Stimulated activated CD8-positive, alpha-beta memory T cell treated with anti-CD3 and anti-CD28 coated beads, Interleukin-15, amount 100 ng/mL, for 24 hours (primary cell): ENCODE measurements around the gene PATZ1.

Source experiments
- DNase-seq: peaks from one replicate; pipeline ENCODE4 v3.0.0-alpha.2; 2020; ENCODE audit warnings: low read depth

The PATZ1 gene

DNA sequence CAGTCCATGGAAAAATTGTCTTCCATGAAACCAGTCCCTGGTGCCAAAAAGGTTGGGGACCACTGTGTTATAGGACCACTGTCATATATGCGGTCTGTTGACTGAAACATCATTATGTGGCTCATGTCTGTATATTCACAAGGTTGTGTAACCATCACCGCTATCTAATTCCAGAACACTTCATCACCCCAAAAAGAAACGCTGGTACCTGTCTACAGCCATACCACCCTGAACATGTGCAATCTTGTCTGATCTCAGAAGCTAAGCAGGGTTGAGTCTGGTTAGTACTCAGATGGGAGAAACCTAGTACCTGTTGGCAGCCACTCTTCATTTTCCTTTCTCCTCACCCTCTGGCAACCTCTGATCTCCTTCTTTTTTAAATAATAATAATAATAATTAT lies 41.0 kb downstream of the PATZ1 start:
- DNase-seq, result no peak

DNA sequence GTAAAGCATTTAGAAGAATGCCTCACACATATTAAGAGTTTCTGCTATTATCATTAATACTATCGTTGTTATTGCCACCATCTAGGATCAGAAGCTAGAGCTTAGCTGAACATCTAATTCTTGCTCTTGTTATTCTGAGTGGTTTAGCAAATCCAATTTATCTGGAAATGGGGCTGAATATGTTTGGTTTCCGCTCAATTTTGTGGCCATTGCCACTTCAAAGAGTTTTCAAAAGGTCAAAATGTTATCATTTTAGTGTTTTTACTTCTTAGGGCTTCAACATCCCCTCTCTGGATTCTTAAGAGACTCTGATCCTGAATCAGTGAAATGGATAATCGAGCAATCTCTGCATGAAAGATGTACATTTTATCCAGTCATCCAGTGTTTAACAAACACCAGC lies 43.6 kb downstream of the PATZ1 start:
- no peak for DNase-seq

DNA sequence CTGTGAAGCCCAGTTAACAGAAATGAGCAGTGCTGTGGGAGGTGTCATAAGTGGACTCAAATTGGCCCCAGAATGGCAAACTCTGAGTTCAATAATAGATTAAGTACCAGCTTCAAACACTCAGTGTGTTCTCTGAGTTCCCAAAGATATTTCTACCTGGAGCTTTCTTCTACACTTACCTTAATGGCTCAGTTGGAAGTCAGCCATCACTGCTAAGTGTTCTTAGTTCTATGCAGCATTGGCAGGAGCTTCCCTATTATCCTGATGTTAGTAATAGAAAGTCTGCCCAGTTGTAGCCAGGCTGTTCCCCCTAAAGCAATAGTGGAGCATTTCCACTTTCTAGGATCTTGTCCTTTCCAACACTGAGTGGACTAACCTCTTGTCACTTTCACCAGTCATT lies 44.1 kb downstream of the PATZ1 start:
- no peak for DNase-seq

DNA sequence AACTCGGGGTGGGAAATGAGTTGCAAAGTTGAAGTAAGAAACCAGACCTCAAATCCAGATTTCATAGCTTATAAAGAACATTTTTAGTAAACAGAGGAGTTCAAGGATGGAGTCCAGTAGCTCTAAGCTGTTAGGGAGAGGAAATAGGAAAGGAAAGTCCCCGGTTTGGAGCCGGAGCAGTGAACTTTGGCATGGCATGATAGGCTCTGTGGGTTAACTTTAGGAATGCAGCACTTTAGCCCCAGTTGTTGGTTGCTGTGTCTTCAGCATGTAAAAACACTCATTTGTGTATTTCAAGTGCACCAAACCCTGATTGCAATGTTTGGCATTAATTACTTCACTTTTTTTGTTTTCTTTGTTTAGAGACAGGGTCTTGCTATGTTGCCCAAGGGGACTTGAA lies 45.2 kb downstream of the PATZ1 start:
- no peak for DNase-seq

DNA sequence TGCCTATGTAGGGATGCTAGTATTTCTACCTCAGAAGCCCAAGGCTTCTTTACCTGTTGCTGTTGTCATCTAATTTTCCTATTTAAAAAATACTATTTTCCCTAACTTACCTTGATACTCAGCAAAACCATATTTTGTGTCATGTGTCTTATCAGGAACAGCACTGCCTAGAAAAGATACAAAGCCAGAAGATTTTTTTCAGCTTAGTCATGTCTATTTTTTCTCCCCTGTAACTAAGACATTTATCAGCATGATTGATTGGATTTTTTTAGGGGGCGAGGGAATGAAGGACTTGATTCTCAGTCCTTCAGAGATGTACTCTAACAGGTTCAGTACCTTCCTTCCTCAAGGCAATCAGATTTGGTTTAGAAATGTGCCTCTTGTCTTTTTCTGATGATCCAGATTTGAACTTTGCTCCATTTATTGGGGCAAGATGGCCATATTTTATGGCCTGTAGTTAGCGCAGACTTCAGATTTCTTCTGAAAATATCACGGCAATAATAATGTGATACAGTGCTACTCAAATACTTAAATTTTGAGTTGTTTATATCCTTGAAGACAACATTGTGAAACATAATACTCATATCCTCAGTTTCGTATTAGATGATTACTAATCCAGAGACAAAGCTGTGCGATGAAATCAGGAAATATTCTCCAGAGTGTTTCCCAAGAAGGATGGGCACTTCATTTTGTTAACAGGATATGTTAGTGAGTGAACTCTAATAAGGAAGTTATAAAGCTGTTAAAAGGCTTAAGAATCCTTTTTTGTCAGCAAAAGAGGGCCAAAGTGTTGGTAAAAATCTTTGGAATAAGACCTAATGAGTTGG lies 50.1 kb downstream of the PATZ1 start:
- no peak for DNase-seq

DNA sequence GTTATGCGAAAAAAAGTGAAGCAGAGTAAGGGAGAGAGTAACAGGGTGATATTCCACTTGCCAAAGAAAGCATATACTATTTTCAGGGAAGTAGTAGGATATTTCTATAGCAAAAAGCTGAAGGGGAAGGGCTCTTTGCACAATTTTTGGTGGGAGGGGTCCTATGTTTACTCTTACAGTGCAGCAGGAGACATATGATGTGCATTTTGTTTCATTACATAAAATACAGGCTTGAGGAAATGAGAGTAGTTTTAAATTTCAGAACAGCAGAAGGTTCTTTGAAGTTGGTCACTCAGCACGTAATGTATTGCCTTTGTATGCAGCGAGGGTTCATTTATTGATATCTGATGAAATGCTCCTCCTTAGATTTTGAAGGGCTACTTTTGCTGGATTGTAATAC lies 50.8 kb downstream of the PATZ1 start:
- DNase-seq, result no peak

DNA sequence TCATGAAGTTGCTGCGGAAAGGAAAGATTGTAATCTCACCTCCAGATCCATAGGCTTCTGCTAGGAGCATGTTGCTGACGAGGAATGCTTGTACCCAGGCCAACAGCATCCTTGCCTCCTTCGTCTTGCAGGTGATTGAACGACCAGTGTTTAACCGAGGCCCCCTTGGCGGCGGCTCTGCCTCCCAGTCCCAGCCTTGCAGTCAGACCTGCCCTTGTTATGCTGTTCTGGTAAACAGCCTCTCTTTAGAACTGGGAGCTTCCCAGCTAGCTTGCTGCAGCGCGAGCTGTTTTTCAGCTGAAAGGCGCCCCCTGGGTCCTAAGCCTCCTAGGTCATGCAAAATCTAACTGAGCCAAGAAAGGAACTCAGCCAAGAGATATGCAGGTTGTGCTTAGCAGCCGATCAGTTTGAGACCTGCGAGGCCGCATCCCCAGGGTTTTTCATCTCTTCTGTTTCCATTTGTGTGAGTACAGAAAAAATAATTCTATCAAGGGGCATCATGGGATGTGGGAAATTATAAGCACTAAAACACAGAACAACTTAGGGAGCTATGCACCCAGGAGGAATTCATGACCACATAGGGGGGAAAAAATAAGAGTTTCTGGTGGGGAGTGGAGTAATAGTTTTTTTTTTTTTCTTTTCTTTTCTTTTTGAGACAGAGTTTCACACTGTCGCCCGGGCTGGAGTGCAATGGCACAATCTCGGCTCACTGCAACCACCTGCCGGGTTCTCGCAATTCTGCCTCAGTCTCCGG lies 53.7 kb downstream of the PATZ1 start, which contains the start of gene PIK3IP1:
Gene PIK3IP1, minus strand, starts transcription at position 253 of the 754 bp plus-strand sequence. Its CDS starts 144 bp downstream, at position 109.
- peak; percentile 46 for DNase-seq

DNA sequence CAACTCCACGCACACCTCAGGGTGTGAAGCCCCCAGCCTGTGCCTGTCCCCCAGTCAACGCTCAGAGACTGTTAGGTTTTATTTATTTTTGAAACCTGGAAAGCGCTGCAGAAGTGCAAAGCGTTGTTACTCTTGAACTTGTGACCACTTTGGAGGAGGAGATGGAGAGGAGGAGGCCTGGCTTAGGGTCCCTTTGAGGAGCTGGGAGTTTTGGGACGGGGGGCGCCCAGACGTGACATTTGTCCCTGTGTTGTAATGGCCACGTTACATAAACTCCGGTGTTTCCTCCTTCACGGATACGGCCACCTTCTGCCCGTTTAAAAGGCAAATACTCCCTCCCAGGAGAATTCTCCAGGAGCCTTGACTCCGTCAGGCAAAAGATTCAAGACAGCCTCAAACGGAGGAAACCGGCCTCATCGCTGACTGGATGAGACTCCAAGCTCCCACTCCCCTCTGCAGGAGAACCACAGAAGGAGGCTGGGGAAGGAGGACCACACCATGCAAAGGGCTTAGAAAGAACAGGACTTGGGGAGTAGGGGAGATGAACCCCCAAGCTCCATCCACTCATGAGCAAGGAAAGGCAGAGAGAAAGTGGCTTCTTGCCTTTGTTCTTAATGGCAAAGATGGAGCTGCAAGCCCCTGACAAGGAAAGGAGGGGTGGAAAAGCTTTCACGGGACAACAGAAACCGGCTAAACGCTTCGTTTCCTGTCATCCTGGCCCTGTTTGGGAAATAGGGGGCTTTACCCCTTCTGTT lies 54.5 kb downstream of the PATZ1 start:
- no peak for DNase-seq

DNA sequence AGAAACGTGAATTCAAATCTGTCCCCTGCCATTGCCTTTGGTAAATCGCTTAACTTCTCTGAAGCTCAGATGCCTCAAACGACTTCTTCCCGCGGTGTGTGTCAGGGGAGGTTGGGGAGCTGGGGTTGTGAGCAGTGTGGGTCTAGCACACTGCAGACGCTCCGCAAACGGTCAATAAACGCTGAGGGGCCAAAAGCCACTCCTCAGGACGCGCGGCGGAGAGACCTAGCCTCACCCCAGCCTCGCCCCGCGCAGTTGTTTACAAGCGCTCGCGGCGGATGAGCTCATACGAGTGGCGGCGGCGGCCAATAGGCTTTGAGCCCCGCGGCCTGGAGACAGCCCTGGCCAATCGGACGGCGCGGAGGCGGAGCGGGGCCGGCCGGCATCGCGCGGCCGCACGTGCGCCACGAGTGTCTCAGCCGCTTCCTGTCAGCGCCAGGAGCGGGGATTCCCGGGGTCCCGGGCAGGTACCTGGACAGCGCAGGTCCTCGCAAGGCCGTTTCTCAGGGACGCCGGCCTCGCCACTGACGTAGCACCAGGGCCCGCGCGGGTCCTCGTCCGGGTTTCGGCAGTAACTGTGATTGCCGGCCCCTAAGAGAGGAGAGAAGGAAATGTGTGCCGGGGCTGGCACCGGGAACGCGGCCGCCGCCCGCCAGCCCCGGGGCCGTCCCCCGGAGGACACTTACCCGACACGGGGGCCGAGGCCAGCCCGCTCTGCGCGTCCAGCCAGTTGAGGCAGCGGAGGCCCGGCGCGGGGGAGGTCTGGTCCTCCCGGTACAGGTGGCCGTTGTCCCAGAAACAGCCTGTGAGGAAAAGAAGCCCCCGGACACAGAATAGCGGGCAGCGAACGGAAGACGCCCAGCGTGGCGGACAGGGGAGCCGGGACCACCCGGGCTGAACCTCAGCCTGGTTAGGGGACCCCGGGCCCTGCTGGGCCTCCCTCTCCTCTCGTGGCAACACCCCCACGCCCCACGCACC lies 55.4 kb downstream of the PATZ1 start:
- DNase-seq, result peak; percentile 84

DNA sequence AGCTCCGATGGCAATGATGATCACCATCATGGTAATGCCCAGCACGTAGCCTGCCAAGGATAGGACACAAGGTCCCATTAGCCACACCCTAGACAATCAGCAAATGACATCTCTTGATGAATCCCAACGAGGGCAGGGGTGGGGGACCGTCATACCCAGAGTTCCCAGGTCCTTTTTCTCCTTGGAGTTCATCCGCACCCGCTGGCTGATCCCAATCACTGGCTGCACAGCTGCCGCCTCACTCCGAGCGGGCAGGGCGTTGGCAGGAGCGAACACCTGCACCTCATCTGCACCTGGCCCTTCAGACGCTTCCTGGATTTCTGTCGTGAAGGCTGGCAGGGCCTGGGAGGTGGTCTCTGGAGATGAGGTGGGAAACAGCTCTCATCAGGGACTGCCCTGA lies 56.8 kb downstream of the PATZ1 start:
- no peak for DNase-seq

DNA sequence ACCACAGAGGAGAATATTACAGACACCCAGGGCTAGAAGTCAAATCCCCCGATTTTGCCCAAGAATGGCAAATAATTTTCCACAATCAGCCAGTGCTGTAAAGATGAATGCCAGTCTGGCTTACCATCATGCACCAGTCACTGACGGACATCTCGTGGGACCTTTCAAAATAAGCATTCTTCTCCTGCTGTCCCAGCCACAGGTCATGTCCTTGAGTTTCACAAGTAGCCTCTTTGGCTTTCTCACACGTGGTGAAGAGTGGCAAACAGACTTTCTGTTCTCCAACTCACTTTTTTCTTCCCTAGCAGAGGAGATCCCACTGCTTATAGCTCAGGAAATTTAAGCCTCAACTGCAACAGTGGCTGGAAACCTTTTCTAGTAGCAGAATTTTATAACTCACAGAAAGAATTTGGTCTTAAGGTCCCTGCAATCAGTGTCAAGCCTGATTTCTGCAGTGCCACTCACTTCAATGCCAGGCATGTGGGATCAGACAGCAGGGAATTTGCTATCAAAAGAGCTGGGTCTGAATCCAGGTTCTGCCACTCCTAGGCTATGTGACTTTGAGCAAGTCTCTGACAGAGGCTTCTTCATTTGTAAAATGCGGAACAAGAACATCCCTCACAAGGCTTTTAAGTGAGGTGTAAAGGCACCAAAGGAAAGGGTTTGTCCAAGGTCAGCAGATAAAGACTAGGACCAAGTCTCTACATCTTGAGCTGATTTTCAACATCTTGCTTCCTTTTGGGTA lies 57.5 kb downstream of the PATZ1 start:
- no peak for DNase-seq

DNA sequence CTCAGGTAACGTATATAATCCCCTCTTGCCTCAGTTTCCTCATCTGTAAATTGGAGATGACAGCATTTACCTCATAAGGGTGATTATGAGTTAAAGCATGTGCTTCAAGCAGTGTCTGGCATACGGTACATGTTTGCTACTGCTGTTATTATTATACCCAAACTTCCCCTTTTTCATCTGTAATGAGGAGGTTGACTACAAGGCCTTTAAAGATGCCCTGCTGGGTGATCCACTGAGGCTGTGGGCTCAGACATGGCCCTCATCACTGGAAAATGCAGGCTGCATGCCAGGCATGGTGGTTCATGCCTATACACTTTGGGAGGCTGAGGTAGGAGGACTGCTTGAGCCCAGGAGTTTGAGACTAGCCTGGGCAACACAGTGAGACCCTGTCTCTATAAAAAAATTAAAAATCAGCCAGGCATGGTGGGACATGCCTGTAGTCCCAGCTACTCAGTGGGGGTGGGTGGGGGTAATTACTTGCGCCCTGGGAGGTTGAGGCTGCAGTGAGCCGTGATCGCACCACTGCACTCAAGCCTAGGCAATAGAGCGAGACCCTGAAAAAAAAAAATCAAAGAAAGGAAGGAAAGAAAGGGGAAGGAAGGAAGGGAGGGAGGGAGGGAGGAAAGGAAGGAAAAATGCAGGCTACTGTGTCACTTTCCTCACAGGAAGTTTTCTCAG lies 58.2 kb downstream of the PATZ1 start:
- no peak for DNase-seq

DNA sequence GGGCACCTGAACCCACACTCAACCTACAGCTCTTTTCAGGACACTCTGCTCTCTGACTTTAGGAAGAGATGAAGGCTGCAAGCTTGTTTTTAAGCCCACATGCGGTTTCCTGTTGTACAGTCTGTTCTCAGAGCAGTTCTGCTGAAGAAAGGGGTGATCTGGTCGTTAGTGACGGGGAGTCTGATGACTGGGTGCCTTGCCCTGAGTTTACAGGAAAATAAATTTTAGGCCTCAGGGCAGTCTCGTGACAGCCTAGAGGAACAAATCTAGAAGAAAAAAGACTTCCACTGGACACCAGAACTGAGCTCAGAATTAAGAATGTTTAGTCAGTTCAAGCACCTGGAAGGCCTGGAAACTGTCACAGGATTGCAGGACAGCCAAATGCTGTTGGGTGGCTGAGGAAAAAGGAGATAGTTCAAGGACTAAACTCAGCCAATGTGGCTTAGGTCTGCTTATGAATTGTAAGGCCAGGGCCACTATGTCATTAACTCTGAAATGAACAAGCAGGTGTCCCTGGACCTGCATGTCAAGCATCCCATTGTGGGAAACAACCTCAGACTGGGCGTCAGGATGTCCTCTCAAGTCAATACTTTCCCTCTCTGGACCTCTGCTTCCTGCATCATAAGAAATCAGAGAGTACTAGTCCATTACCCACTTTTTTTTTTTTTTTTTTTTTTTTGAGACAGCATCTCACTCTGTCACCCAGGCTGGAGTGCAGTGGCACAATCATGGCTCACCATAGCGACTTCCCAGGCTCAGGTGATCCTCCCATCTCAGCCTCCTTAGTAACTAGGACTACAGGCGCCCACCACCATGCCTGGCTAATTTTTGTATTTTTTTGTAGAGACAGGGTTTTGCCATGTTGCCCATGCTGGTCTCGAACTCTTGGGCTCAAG lies 59.5 kb downstream of the PATZ1 start:
- DNase-seq, result no peak

DNA sequence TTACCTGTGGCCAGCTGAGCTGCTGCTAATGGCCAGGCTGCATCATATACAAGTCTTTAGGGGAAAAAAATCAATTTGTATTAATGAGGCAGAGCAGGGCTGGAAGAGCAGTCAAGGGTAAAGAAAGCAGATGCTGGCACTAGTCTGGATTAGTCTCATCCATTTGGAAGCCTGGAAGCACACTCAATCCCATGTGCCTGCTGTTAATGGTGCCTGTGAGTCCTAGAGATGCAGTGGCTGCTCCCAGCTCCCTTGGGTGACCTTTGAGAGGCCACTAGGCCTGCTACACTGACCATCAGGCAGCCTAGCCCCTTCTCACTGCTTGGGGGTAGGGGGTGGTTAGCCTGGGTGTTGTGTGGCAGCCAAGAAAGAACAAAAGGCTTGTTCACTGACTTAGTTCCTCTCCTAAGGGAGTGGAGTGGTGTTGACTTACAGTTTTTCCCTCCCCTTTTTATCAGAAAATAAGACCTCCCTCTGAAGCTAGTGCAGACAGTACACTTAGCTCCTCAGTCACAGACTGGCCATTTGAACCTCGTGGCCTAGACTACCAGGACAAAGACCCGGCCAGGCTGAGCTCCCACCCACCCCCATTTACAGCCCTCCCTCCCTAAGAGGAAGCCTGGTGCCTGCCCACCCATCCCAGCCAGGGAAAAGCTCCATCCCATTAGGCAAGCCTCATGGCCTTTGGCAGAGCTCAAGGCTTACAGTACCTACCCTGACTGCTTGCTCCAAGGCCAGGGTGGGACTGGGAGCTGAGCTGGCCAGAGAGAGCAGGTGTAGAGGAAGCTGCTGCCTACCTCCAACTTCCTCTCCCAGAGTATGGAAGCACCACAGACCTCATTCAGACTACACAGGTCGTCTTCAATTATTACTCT lies 61.6 kb downstream of the PATZ1 start:
- DNase-seq, result no peak

DNA sequence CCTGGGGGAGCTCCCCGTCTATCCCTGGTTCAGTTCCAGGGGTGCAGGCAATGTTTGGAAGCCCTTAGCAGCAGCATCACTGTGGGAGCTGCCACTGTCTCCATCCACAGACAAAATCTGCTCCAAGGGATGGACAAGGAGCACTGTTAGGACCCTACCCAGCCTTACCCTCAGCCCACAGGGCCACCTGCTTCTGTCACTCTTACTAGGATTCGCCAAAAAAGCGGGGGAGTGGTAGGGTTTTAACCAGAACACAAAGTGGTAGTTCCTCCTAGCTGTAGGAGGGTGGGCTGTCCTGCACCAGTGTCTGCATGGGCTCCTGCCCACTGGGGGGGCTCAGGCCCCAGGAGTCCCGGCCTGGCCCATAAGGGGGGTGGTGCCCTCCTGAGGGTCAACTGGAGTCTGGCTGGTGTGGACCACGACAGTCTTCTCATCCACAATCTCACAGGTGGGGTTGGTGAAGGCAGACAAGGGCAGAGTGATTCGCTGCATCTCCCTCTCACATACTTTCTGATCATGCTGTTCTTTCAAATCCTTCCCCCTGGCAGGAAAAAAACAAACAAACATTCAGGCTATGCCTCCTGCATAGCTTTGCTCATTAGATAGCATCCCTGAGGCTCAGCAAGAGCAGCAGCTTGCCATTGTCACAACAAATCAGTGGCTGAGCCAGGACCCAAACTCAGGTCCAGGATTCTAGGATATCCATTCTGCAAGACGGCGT lies 63.2 kb downstream of the PATZ1 start:
- DNase-seq, result no peak

DNA sequence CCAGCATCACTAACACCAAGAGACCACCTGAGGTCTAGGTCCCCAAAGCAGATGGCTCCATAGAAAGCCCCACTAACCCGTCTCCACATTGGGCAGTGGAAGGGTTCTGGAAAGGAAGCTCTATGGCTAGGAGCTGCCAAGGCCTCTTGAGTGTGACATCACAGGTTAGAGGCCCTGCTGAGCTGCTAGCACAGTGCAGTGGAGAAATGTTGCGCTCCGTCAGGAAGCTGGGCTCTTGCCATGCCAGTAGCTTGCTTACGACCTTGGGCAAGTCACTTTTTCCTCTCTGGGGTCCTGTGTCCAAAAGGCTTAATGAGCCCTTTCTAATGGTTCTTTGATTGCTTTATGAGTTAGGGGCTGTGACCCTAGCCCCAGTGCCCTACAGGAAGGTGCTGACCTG lies 64.4 kb downstream of the PATZ1 start:
- no peak for DNase-seq

DNA sequence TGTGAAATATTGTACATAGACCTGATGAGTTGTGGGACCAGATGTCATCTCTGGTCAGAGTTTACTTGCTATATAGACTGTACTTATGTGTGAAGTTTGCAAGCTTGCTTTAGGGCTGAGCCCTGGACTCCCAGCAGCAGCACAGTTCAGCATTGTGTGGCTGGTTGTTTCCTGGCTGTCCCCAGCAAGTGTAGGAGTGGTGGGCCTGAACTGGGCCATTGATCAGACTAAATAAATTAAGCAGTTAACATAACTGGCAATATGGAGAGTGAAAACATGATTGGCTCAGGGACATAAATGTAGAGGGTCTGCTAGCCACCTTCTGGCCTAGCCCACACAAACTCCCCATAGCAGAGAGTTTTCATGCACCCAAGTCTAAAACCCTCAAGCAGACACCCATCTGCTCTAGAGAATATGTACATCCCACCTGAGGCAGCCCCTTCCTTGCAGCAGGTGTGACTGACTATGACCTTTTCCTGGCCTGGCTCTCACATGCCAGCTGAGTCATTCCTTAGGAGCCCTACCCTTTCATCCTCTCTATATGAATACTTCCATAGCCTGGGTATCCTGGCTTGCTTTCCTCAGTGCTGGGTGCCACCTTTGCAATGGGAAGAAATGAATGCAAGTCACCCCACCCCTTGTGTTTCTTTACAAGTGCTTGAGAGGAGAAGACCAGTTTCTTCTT lies 66.2 kb downstream of the PATZ1 start:
- no peak for DNase-seq
